Dendritic cell treated with granulocyte-macrophage colony-stimulating factor and Interleukin-4, amounts not matched to agents 40 ng/mL and 50 ng/mL, for 4 days (primary cell): ENCODE data around the gene PRKCZ.

Source experiments
- H3K27ac Mint-ChIP-seq: one replicate; pipeline ENCODE4 v1.8.0; 2022; ENCODE audit warnings: mild to moderate bottlenecking, mixed read lengths
- H3K27me3 Mint-ChIP-seq: one replicate; pipeline ENCODE4 v1.8.0; 2022; ENCODE audit warnings: mild to moderate bottlenecking, mixed read lengths
- H3K36me3 Mint-ChIP-seq: one replicate; pipeline ENCODE4 v1.8.0; 2022; ENCODE audit warnings: low read depth, mixed read lengths
- H3K4me1 Mint-ChIP-seq: one replicate; pipeline ENCODE4 v1.8.0; 2022; ENCODE audit warnings: low read depth, mixed read lengths
- H3K4me3 Mint-ChIP-seq: one replicate; pipeline ENCODE4 v1.8.0; 2022; ENCODE audit warnings: mild to moderate bottlenecking, moderate library complexity, mixed read lengths
- H3K9me3 Mint-ChIP-seq: one replicate; pipeline ENCODE4 v1.8.0; 2022; ENCODE audit warnings: mixed read lengths
- intact Hi-C: fragments of 100-400 bp; cut with micrococcal nuclease; formaldehyde crosslinking; loops from one replicate; pipeline ENCODE4 v1.15.0; 2022

Gene PRKCZ

GRCh38 chr1:2019571-2020309 lies 30.5 kb upstream of the PRKCZ start:
- Mint-ChIP-seq H3K9me3 (no peaks in the 10 kb centered on the region), H3K36me3 (no peaks in the 10 kb centered on the region), H3K4me3 (no peak overlapping the region), H3K27ac (no peak overlapping the region), H3K4me1 (no peaks in the 10 kb centered on the region), H3K27me3 (peaks cover 81% of the 10 kb centered on the region)
- intact Hi-C loops: loop anchor here (10.0 kb wide), 1 partner anchor 55 kb away; no protein-coding TSS in a partner anchor

DNA sequence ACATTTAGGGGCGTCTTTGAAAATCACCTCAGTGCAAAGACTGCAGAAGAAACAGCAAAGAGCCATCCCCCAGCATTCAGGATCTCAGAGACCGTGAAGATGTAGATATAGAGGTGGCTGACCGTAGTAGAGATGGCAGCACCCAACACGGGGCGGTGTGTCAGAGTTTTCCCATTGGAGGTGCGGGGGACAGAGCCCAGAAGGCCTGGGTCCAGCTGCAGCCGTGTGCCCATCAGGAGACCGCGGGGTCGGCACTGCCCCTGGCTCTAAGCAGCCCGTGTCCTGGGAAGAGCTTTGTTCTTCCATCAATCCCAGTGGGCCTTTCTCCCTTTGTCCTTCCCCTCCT lies 29.9 kb upstream of the PRKCZ start:
- Mint-ChIP-seq H3K9me3 (no peaks in the 10 kb centered on the region), H3K4me1 (no peaks in the 10 kb centered on the region), H3K36me3 (no peaks in the 10 kb centered on the region), H3K4me3 (no peak overlapping the region), H3K27me3 (peaks cover 78% of the 10 kb centered on the region), H3K27ac (no peak overlapping the region)
- intact Hi-C loops: no loop called here

GRCh38 chr1:2021550-2021949 lies 28.7 kb upstream of the PRKCZ start:
- Mint-ChIP-seq H3K4me3 (no peak overlapping the region), H3K36me3 (no peaks in the 10 kb centered on the region), H3K9me3 (no peaks in the 10 kb centered on the region), H3K27me3 (peaks cover 75% of the 10 kb centered on the region), H3K27ac (no peak overlapping the region), H3K4me1 (no peaks in the 10 kb centered on the region)
- intact Hi-C loops: no loop called here

- no peaks in the 10 kb centered on the region for H3K4me1 Mint-ChIP-seq
These were observed 28.0 kb upstream of the PRKCZ start for GRCh38 chr1:2022063-2022770.

GRCh38 chr1:2023187-2023586 lies 27.0 kb upstream of the PRKCZ start:
- H3K27me3 Mint-ChIP-seq: peaks cover 60% of the 10 kb centered on the region
- intact Hi-C loops: no loop called here
- H3K4me1 Mint-ChIP-seq: no peaks in the 10 kb centered on the region
- no peaks in the 10 kb centered on the region for H3K9me3 Mint-ChIP-seq
- no peak overlapping the region for H3K27ac Mint-ChIP-seq
- H3K4me3 Mint-ChIP-seq: no peak overlapping the region
- H3K36me3 Mint-ChIP-seq: no peaks in the 10 kb centered on the region

More at GRCh38 chr1:2022063-2022770, 28.0 kb upstream of the PRKCZ start:
- peaks cover 70% of the 10 kb centered on the region for H3K27me3 Mint-ChIP-seq
- H3K27ac Mint-ChIP-seq: no peak overlapping the region
- no peaks in the 10 kb centered on the region for H3K36me3 Mint-ChIP-seq
- intact Hi-C loops: no loop called here
- no peak overlapping the region for H3K4me3 Mint-ChIP-seq
- no peaks in the 10 kb centered on the region for H3K9me3 Mint-ChIP-seq

GRCh38 chr1:2024451-2024850 lies 25.8 kb upstream of the PRKCZ start:
- intact Hi-C loops: no loop called here
- Mint-ChIP-seq H3K9me3 (no peaks in the 10 kb centered on the region), H3K27me3 (peaks cover 52% of the 10 kb centered on the region), H3K27ac (no peak overlapping the region), H3K4me1 (no peaks in the 10 kb centered on the region), H3K36me3 (no peaks in the 10 kb centered on the region), H3K4me3 (no peak overlapping the region)

- no peak overlapping the region for H3K27ac Mint-ChIP-seq
- no peaks in the 10 kb centered on the region for H3K4me1 Mint-ChIP-seq
- intact Hi-C loops: no loop called here
- no peaks in the 10 kb centered on the region for H3K36me3 Mint-ChIP-seq
- peaks cover 49% of the 10 kb centered on the region for H3K27me3 Mint-ChIP-seq
- no peaks in the 10 kb centered on the region for H3K9me3 Mint-ChIP-seq
- no peak overlapping the region for H3K4me3 Mint-ChIP-seq
These were observed 25.3 kb upstream of the PRKCZ start for GRCh38 chr1:2024887-2025286.

- H3K4me3 Mint-ChIP-seq: no peak overlapping the region
- intact Hi-C loops: no loop called here
- no peaks in the 10 kb centered on the region for H3K9me3 Mint-ChIP-seq
- H3K27me3 Mint-ChIP-seq: peaks cover 42% of the 10 kb centered on the region
- no peak overlapping the region for H3K27ac Mint-ChIP-seq
- H3K4me1 Mint-ChIP-seq: no peaks in the 10 kb centered on the region
- no peaks in the 10 kb centered on the region for H3K36me3 Mint-ChIP-seq
These were observed 24.7 kb upstream of the PRKCZ start for GRCh38 chr1:2025491-2025981.

DNA sequence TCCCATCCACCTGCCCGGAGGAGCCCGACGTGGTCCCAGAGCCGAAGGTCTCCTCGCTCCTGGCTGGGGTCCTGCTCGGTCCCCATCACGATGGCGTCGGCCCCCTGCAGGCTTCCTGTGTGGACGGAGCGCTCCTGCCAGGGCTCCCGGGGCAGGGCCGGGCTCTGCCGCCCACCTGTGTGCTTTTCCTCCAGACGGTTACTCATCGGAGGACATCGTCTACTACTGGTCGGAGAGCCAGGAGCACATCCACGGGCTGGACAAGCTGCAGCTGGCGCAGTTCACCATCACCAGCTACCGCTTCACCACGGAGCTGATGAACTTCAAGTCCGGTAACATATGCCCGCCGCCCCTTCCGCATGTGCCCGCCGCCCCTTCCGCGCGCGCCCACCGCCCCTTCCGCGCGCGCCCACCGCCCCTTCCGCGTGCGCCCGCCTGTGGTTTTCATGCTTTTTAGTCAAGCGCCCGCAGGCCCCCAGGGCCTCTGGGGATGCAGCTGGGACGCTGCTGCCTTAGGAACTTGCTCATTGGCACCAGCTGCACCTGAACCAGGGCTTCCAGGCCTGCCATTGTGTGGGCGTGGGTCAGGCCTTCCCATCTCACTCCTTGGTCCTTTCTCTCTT lies 22.1 kb upstream of the PRKCZ start:
- Mint-ChIP-seq H3K36me3 (no peaks in the 10 kb centered on the region), H3K27me3 (peaks cover 19% of the 10 kb centered on the region), H3K4me3 (no peak overlapping the region), H3K9me3 (no peaks in the 10 kb centered on the region), H3K27ac (no peak overlapping the region), H3K4me1 (no peaks in the 10 kb centered on the region)
- intact Hi-C loops: no loop called here

GRCh38 chr1:2028870-2029560 lies 21.2 kb upstream of the PRKCZ start:
- Mint-ChIP-seq H3K36me3 (no peaks in the 10 kb centered on the region), H3K27me3 (peaks cover 15% of the 10 kb centered on the region), H3K9me3 (no peaks in the 10 kb centered on the region), H3K4me1 (no peaks in the 10 kb centered on the region), H3K4me3 (no peak overlapping the region), H3K27ac (no peak overlapping the region)
- intact Hi-C loops: no loop called here

DNA sequence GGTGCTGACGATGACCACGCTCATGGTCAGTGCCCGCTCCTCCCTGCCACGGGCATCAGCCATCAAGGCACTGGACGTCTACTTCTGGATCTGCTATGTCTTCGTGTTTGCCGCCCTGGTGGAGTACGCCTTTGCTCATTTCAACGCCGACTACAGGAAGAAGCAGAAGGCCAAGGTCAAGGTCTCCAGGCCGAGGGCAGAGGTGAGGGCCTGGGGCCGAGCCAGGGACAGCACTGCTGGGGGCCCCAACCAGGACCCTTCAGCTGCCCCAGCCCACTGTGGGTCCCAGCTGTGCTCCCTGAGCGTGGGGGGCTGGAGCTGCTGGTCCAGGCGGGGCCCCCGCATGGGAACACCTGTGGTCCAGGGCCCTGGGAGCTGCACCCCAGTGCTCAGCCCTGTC lies 20.6 kb upstream of the PRKCZ start:
- H3K4me1 Mint-ChIP-seq: no peaks in the 10 kb centered on the region
- peaks cover 13% of the 10 kb centered on the region for H3K27me3 Mint-ChIP-seq
- intact Hi-C loops: no loop called here
- H3K4me3 Mint-ChIP-seq: no peak overlapping the region
- no peak overlapping the region for H3K27ac Mint-ChIP-seq
- H3K9me3 Mint-ChIP-seq: no peaks in the 10 kb centered on the region
- no peaks in the 10 kb centered on the region for H3K36me3 Mint-ChIP-seq

- Mint-ChIP-seq H3K4me1 (no peaks in the 10 kb centered on the region), H3K27ac (no peak overlapping the region), H3K27me3 (peaks cover 12% of the 10 kb centered on the region), H3K4me3 (no peak overlapping the region), H3K36me3 (no peaks in the 10 kb centered on the region), H3K9me3 (no peaks in the 10 kb centered on the region)
- intact Hi-C loops: no loop called here
These were observed 19.9 kb upstream of the PRKCZ start for GRCh38 chr1:2030076-2030871.
